WTC11 (cell line): ENCODE measurements around the gene HDAC9. TPM values are rescaled to one million over a fixed set of nuclear protein-coding genes. Genes with fewer than 3 reads are reported as not detected.

ENCODE experiments used
- ATAC-seq: fragments of 200-7000 bp; cut with Tn5 transposase; 2 replicates; pipeline ENCODE4 v1.10.0; 2021; ENCODE audit warnings: mild to moderate bottlenecking, moderate library complexity
- CTCF ChIA-PET: fragments of 300-600 bp; sonication (Branson Sonifier 250); formaldehyde crosslinking; loops from one replicate; lab custom pipeline; 2021; ENCODE audit warnings: antibody characterized with exemption; lab: Charles Lee
- POLR2A ChIA-PET: fragments of 350-600 bp; sonication (Branson Sonifier 250); formaldehyde crosslinking; loops from one replicate; lab custom pipeline; 2021; ENCODE audit warnings: antibody characterized with exemption; lab: Charles Lee
- DNase-seq: peaks from one replicate; pipeline ENCODE4 v3.0.0; 2021; ENCODE audit warnings: low spot score
- H3K27ac Mint-ChIP-seq: 2 replicates; pipeline ENCODE4 v1.8.0; 2021; ENCODE audit warnings: mixed read lengths
- H3K27me3 Mint-ChIP-seq: 2 replicates; pipeline ENCODE4 v1.8.0; 2021; ENCODE audit warnings: low read depth, mild to moderate bottlenecking, moderate library complexity, mixed read lengths
- H3K36me3 Mint-ChIP-seq: 2 replicates; pipeline ENCODE4 v1.8.0; 2021; ENCODE audit warnings: mixed read lengths
- H3K4me1 Mint-ChIP-seq: 2 replicates; pipeline ENCODE4 v1.8.0; 2022; ENCODE audit warnings: mixed read lengths
- H3K4me3 Mint-ChIP-seq: 2 replicates; pipeline ENCODE4 v1.8.0; 2021; ENCODE audit warnings: mild to moderate bottlenecking, moderate library complexity, mixed read lengths
- H3K9me3 Mint-ChIP-seq: 2 replicates; pipeline ENCODE4 v1.8.0; 2021; ENCODE audit warnings: mixed read lengths
- ATF6 ChIP-seq: sonication (generic); formaldehyde crosslinking; IDR thresholded peaks from 2 replicates; pipeline ENCODE4 v1.8.1; 2023; ENCODE audit warnings: mild to moderate bottlenecking, missing genetic modification reagents
- CREM ChIP-seq: sonication (generic); formaldehyde crosslinking; IDR thresholded peaks from 2 replicates; pipeline ENCODE4 v1.8.1; 2022; ENCODE audit warnings: mild to moderate bottlenecking, missing genetic modification reagents, moderate library complexity
- HMGA2 ChIP-seq: fragments of 250-450 bp; sonication (Bioruptor Pico); IDR thresholded peaks from 2 replicates; pipeline ENCODE4 v1.4.0; 2021; ENCODE audit warnings: mild to moderate bottlenecking, moderate library complexity
- NFE2L1 ChIP-seq: sonication (generic); formaldehyde crosslinking; IDR thresholded peaks from 2 replicates; pipeline ENCODE4 v1.8.1; 2023; ENCODE audit warnings: missing genetic modification reagents
- PRRX2 ChIP-seq: fragments of 250-450 bp; sonication (Bioruptor Pico); IDR thresholded peaks from 2 replicates; pipeline ENCODE4 v1.8.0; 2021; ENCODE audit warnings: mild to moderate bottlenecking
- RORB ChIP-seq: fragments of 250-450 bp; sonication (Bioruptor Pico); IDR thresholded peaks from 2 replicates; pipeline ENCODE4 v1.9.0; 2021; ENCODE audit warnings: mild to moderate bottlenecking
- SMAD3 ChIP-seq: sonication (generic); formaldehyde crosslinking; IDR thresholded peaks from 2 replicates; pipeline ENCODE4 v1.8.0; 2022; ENCODE audit warnings: missing genetic modification reagents, mild to moderate bottlenecking, borderline replicate concordance
- SOX15 ChIP-seq: fragments of 250-450 bp; sonication (Bioruptor Pico); IDR thresholded peaks from 2 replicates; pipeline ENCODE4 v1.9.0; 2021; ENCODE audit warnings: mild to moderate bottlenecking
- SP1 ChIP-seq: sonication (generic); formaldehyde crosslinking; conservative IDR thresholded peaks from 2 replicates; pipeline ENCODE4 v1.8.1; 2022; ENCODE audit warnings: missing genetic modification reagents
- USF1 ChIP-seq: sonication (generic); formaldehyde crosslinking; IDR thresholded peaks from 2 replicates; pipeline ENCODE4 v1.8.0; 2022; ENCODE audit warnings: mild to moderate bottlenecking, missing genetic modification reagents
- ZNF281 ChIP-seq: sonication (generic); formaldehyde crosslinking; IDR thresholded peaks from 2 replicates; pipeline ENCODE4 v1.8.0; 2023; ENCODE audit warnings: mild to moderate bottlenecking, missing genetic modification reagents
- ZNF317 ChIP-seq: sonication (generic); formaldehyde crosslinking; IDR thresholded peaks from 2 replicates; pipeline ENCODE4 v1.8.1; 2023; ENCODE audit warnings: low read depth, mild to moderate bottlenecking, moderate library complexity, missing genetic modification reagents, borderline replicate concordance
- ZNF416 ChIP-seq: fragments of 250-450 bp; sonication (Bioruptor Pico); IDR thresholded peaks from 2 replicates; pipeline ENCODE4 v1.9.0; 2021; ENCODE audit warnings: mild to moderate bottlenecking, inconsistent platforms
- ZNF423 ChIP-seq: fragments of 250-450 bp; sonication (Bioruptor Pico); IDR thresholded peaks from 2 replicates; pipeline ENCODE4 v2.1.2; 2022; ENCODE audit warnings: mild to moderate bottlenecking, moderate library complexity
- total RNA-seq: library from RNA; stranded (reverse); gene quantifications from 3 replicates; pipeline ENCODE4 v1.2.3, GENCODE V29; 2021
- TF ChIP-seq, protein P1 (sequence below): fragments of 250-450 bp; sonication (Bioruptor Pico); IDR thresholded peaks from 2 replicates; pipeline ENCODE4 v2.1.2; 2022; ENCODE audit warnings: mild to moderate bottlenecking, moderate library complexity
- TF ChIP-seq, protein P2 (sequence below): sonication (generic); formaldehyde crosslinking; IDR thresholded peaks from 2 replicates; pipeline ENCODE4 v1.8.0; 2022; ENCODE audit warnings: mild to moderate bottlenecking, missing genetic modification reagents
- TF ChIP-seq, protein P3 (sequence below): sonication (generic); formaldehyde crosslinking; IDR thresholded peaks from 2 replicates; pipeline ENCODE4 v1.8.1; 2022; ENCODE audit warnings: low read depth, mild to moderate bottlenecking, moderate library complexity, missing genetic modification reagents, borderline replicate concordance
- TF ChIP-seq, protein P4 (sequence below): sonication (generic); formaldehyde crosslinking; IDR thresholded peaks from 2 replicates; pipeline ENCODE4 v1.8.0; 2023; ENCODE audit warnings: missing genetic modification reagents, mild to moderate bottlenecking, borderline replicate concordance
- TF ChIP-seq, protein P5 (sequence below): fragments of 250-450 bp; sonication (Bioruptor Pico); IDR thresholded peaks from 2 replicates; pipeline ENCODE4 v1.9.0; 2021; ENCODE audit warnings: moderate library complexity, mild to moderate bottlenecking, inconsistent platforms, borderline replicate concordance

The HDAC9 gene
- total RNA-seq, 1 experiment from 2014 or later, result 18.8 TPM

DNA sequence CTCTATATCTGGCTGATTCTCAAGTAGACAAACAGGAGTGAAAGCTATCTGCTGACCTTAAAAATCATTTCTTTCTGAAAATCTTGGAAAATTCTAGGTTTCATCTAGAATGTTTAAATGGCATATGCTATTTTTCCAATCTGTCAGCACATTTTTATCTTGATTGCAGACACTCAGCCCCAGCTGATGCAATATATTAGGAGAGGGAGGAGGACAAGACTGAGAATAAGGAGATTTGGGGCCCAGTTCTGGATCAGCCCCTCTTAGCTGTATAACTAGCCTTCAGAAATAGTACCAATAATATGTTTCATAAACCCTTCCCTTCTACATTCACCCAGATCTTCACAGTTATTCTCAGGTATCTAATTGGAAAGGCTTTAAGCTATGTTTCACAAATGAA, 131.2 kb downstream of the HDAC9 start:
- Mint-ChIP-seq H3K4me1 (peaks cover 5% of the 10 kb centered on the region), H3K36me3 (no peaks in the 10 kb centered on the region), H3K27me3 (no peaks in the 10 kb centered on the region), H3K4me3 (no peak overlapping the region), H3K9me3 (no peaks in the 10 kb centered on the region), H3K27ac (no peak overlapping the region)
- TF ChIP-seq SOX15 (CRISPR knock-in tag) (no peak), NFE2L1 (CRISPR knock-in tag) (no peak), ZNF281 (CRISPR knock-in tag) (no peak), SP1 (CRISPR knock-in tag) (no peak), ZNF423 (CRISPR knock-in tag) (no peak), ATF6 (CRISPR knock-in tag) (no peak), CREM (CRISPR knock-in tag) (no peak), USF1 (no peak), ZNF317 (CRISPR knock-in tag) (no peak), SMAD3 (CRISPR knock-in tag) (no peak), ZNF416 (CRISPR knock-in tag) (no peak), RORB (CRISPR knock-in tag) (no peak), PRRX2 (CRISPR knock-in tag) (no peak), HMGA2 (CRISPR knock-in tag) (no peak)
- TF ChIP-seq, protein P1, sequence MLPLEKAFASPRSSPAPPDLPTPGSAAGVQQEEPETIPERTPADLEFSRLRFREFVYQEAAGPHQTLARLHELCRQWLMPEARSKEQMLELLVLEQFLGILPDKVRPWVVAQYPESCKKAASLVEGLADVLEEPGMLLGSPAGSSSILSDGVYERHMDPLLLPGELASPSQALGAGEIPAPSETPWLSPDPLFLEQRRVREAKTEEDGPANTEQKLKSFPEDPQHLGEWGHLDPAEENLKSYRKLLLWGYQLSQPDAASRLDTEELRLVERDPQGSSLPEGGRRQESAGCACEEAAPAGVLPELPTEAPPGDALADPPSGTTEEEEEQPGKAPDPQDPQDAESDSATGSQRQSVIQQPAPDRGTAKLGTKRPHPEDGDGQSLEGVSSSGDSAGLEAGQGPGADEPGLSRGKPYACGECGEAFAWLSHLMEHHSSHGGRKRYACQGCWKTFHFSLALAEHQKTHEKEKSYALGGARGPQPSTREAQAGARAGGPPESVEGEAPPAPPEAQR (CRISPR knock-in tag), result no peak
- TF ChIP-seq, protein P2, sequence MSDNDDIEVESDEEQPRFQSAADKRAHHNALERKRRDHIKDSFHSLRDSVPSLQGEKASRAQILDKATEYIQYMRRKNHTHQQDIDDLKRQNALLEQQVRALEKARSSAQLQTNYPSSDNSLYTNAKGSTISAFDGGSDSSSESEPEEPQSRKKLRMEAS, result no peak
- TF ChIP-seq, protein P3, sequence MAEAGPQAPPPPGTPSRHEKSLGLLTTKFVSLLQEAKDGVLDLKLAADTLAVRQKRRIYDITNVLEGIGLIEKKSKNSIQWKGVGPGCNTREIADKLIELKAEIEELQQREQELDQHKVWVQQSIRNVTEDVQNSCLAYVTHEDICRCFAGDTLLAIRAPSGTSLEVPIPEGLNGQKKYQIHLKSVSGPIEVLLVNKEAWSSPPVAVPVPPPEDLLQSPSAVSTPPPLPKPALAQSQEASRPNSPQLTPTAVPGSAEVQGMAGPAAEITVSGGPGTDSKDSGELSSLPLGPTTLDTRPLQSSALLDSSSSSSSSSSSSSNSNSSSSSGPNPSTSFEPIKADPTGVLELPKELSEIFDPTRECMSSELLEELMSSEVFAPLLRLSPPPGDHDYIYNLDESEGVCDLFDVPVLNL (CRISPR knock-in tag), result no peak
- TF ChIP-seq, protein P4, sequence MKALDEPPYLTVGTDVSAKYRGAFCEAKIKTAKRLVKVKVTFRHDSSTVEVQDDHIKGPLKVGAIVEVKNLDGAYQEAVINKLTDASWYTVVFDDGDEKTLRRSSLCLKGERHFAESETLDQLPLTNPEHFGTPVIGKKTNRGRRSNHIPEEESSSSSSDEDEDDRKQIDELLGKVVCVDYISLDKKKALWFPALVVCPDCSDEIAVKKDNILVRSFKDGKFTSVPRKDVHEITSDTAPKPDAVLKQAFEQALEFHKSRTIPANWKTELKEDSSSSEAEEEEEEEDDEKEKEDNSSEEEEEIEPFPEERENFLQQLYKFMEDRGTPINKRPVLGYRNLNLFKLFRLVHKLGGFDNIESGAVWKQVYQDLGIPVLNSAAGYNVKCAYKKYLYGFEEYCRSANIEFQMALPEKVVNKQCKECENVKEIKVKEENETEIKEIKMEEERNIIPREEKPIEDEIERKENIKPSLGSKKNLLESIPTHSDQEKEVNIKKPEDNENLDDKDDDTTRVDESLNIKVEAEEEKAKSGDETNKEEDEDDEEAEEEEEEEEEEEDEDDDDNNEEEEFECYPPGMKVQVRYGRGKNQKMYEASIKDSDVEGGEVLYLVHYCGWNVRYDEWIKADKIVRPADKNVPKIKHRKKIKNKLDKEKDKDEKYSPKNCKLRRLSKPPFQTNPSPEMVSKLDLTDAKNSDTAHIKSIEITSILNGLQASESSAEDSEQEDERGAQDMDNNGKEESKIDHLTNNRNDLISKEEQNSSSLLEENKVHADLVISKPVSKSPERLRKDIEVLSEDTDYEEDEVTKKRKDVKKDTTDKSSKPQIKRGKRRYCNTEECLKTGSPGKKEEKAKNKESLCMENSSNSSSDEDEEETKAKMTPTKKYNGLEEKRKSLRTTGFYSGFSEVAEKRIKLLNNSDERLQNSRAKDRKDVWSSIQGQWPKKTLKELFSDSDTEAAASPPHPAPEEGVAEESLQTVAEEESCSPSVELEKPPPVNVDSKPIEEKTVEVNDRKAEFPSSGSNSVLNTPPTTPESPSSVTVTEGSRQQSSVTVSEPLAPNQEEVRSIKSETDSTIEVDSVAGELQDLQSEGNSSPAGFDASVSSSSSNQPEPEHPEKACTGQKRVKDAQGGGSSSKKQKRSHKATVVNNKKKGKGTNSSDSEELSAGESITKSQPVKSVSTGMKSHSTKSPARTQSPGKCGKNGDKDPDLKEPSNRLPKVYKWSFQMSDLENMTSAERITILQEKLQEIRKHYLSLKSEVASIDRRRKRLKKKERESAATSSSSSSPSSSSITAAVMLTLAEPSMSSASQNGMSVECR, result no peak
- TF ChIP-seq, protein P5, sequence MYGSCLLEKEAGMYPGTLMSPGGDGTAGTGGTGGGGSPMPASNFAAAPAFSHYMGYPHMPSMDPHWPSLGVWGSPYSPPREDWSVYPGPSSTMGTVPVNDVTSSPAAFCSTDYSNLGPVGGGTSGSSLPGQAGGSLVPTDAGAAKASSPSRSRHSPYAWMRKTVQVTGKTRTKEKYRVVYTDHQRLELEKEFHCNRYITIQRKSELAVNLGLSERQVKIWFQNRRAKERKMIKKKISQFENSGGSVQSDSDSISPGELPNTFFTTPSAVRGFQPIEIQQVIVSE (CRISPR knock-in tag), result no peak
- no peak for ATAC-seq
- ChIA-PET POLR2A (no interaction called here), CTCF (no interaction called here)
- no peak for DNase-seq
